AG09309 (cell line): ENCODE data around the gene MOB3C.
A peak's percentile ranks its signal among the peaks of the same experiment; 100 is the strongest.
"Not testable (repeated sequence)": the region's sequence is repeated elsewhere in the genome, so short reads cannot be mapped to it uniquely, and the experiment has no call there.

Source experiments
- DNase-seq: peaks from one replicate; pipeline ENCODE4 v3.0.0-alpha.2; 2010; ENCODE audit warnings: low read depth
- H3K4me3 ChIP-seq: 2 replicates; pipeline ENCODE4 v1.5.1; 2011; ENCODE audit warnings: mild to moderate bottlenecking, low read depth, low read length, moderate library complexity; ENCODE audit not compliant: control insufficient read depth
- TF ChIP-seq, protein P1 (sequence below): IDR thresholded peaks from 2 replicates; pipeline ENCODE4 v1.5.1; 2011; ENCODE audit warnings: mild to moderate bottlenecking, low read depth, low read length, inconsistent platforms; ENCODE audit not compliant: insufficient read depth, control insufficient read depth; ENCODE audit errors: missing control alignments

Gene MOB3C

DNA sequence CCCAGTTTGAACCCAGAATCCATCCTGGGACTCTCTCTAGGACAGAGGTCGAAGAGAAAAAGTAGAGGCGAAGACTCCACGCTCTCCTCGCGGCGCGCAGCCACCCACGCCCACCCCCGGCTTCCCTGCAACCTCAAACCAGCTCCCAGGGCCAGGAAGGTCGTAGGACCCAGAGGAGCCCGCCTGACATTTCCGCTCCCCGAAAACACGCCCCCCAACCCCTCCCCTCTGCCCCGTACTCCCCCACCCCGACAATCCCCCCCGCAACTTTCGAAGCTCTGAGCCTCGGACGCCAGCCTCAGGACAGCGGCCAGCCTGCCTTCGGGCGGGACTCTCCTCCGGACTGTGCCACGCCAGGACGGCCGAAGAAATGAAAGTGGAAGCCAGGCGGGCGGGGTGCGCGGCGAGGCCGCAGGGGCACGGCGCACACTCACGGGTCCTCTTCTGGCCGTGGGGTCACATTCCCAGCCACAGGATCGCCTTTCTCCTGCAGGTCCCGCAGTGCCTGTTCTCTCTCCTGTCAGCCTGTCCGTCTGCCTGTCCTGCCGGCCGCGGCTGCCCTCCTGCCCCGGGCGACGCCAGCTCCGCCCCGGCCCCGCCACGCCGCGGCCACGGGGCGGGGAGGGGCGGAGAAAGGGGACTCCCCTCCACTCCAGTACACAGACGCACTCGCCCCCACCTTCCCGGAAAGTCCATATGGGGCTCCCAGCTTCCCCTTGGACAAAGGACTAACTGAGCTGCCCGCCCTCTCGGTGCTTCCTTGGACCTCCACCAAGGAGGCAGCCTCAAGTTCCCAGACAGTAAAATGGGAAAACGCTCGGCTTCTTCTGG is at the start of gene MOB3C:
Gene MOB3C, minus strand, starts transcription at position 535 of the 831 bp plus-strand sequence. CDS start 3,490 bp downstream, outside the sequence.
- TF ChIP-seq, protein P1, sequence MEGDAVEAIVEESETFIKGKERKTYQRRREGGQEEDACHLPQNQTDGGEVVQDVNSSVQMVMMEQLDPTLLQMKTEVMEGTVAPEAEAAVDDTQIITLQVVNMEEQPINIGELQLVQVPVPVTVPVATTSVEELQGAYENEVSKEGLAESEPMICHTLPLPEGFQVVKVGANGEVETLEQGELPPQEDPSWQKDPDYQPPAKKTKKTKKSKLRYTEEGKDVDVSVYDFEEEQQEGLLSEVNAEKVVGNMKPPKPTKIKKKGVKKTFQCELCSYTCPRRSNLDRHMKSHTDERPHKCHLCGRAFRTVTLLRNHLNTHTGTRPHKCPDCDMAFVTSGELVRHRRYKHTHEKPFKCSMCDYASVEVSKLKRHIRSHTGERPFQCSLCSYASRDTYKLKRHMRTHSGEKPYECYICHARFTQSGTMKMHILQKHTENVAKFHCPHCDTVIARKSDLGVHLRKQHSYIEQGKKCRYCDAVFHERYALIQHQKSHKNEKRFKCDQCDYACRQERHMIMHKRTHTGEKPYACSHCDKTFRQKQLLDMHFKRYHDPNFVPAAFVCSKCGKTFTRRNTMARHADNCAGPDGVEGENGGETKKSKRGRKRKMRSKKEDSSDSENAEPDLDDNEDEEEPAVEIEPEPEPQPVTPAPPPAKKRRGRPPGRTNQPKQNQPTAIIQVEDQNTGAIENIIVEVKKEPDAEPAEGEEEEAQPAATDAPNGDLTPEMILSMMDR: no peak
- DNase-seq: peak; percentile 40
- H3K4me3 ChIP-seq: peak within 1 kb of the TSS; percentile 76

DNA sequence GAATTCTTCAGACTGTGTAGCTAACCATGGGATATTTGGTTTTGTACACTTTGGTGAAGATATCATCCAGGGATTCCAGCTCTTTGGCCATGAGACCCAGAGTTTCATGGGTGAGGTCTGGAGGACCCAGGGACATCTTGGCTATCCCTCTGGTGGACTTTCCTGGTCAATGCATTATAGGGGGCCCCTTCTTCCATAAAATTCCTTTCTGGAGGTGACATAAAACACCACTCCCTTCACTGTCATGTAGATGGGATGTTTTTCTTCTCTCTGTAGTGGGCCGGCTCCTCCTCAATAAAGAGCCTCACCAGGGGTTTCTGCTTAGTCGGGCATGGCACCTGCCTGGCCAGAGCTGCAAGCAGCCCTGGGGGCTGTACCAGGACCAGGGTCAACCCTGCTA is 49.4 kb upstream of the MOB3C start:
- no peak overlapping the region for H3K4me3 ChIP-seq
- TF ChIP-seq, protein P1: no peak
- no peak for DNase-seq

DNA sequence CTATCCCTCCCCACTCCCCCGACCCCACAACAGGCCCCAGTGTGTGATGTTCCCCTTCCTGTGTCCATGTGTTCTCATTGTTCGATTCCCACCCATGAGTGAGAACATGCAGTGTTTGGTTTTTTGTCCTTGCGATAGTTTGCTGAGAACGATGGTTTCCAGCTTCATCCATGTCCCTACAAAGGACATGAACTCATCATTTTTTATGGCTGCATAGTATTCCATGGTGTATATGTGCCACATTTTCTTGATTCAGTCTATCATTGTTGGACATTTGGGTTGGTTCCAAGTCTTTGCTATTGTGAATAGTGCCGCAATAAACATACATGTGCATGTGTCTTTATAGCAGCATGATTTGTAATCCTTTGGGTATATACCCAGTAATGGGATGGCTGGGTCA is 46.3 kb upstream of the MOB3C start:
- H3K4me3 ChIP-seq, DNase-seq: not testable (repeated sequence)

DNA sequence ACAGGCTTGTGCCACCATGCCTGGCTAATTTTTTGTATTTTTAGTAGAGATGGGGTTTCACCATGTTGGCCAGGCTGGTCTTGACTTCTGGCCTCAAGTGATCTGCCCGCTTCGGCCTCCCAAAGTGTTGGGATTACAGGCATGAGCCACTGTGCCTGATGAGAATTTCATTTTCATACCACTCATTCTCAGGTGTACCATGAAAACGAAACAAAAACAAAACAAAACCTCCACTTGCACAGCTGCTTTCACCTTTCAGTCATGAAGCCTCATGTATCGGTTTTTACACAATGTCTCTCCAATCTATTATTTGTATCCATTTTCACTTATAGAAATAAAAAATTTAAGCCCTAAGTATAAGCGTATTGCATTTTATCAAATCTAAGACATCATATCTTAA is 43.5 kb upstream of the MOB3C start:
- not testable (repeated sequence) for DNase-seq

DNA sequence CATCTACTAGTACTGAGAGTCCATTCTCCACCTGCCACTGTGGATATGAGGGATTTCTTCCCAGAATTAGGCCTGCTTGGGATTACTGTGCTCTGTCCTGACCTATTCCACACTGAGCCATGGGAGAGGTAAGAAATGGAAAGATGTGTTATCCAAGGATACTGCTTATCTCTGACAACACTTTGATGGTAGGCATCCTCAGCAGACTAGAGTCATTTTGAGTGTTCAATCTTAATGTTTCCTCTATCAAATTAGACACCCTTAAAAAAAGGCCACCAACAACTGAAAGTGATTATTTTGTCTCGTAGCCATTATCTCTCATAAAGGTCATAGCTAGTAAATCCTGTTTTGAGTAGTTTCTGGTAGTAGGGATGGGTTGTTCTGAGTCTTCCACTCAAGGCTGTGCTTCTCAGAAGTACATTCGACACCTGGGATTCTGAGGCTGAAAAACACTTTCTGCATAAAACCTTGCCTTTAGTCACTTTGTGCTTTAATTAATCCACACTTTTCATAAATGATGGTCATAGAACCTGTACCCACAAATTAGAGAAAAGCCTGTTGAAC is 42.8 kb upstream of the MOB3C start:
- TF ChIP-seq, protein P1: no peak
- no peak overlapping the region for H3K4me3 ChIP-seq
- DNase-seq: no peak

More for the DNA sequence above, 43.5 kb upstream of the MOB3C start:
- not testable (repeated sequence) for H3K4me3 ChIP-seq

DNA sequence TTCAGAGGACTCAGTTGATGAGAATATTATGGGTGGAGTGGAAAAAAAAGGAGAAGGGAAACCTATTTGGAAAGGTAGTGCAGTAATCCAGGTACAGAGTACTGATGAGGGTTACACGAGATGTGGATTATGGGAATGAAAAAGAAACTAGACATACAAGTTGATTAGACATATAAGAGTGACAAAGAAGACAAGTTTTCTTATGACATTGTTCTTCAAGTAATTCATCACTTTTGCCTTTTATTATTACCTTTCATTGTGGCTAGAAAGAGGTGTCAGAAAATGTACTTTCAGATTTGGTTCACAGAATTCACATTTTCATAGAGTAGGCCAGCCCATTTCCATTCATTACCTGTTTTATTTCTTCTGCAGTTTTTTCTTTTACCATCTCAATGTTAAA is 41.2 kb upstream of the MOB3C start:
- H3K4me3 ChIP-seq: no peak overlapping the region
- TF ChIP-seq, protein P1: no peak
- no peak for DNase-seq

DNA sequence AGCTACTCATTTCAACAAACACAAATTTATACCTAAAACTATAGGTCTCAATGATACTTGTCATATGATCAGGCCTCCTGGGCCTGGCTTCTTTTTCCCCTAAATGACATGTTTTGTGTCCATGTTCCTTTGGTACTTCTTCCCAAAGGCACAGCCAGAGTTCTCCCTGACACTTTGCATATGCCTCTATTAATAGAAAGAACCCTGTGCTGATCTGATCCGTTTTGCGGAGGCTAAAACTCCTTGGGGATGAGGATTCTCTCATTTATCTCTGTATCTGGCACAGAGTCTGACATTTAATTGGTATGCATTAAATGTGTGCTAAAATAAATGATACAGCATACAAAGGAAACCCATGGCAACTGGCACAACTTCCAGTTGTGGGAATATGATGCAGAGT is 40.0 kb upstream of the MOB3C start:
- TF ChIP-seq, protein P1: no peak
- H3K4me3 ChIP-seq: no peak overlapping the region

DNA sequence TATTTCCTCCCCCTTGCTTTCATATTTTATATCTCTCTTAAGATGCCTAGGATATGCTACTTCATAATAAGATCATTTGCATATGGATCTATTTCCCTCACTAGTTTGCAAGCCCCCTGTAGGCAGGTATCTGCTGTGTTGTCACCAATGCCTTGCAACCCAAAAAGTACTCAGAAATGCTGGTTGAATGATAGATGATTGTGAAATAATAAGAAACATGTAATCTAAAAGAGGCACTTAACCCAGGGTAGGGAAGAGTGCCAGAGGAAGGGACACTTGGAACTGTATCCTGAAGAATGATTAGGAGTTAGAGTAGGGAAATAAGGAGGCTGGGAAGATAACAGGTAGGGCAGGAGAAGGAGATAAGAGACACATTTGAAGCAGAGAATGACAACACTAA is 39.2 kb upstream of the MOB3C start:
- DNase-seq: no peak
- TF ChIP-seq, protein P1: no peak
- no peak overlapping the region for H3K4me3 ChIP-seq

More for the DNA sequence above, 40.0 kb upstream of the MOB3C start:
- DNase-seq: no peak

DNA sequence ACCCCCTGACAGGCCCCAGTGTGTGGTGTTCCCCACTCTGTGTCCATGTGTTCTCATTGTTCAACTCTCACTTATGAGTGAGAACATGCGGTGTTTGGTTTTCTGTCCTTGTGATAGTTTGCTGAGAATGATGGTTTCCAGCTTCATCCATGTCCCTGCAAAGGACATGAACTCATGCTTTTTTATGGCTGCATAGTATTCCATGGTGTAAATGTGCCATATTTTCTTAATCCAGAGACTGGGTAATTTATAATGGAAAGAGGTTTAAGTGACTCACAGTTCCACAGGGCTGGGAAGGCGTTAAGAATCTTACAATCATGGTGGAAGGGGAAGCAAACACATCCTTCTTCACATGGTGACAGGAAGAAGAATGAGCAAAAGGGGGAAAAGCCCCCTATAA is 38.1 kb upstream of the MOB3C start:
- not testable (repeated sequence) for DNase-seq

More for the DNA sequence above, 38.1 kb upstream of the MOB3C start:
- not testable (repeated sequence) for H3K4me3 ChIP-seq
